Stimulated activated CD4-positive, alpha-beta T cell treated with anti-CD3 and anti-CD28 coated beads, Interleukin-15, amount 100 ng/mL, for 24 hours (primary cell): Measurements from ENCODE around the gene FUOM.

Experiments used
- DNase-seq: peaks from one replicate; pipeline ENCODE4 v3.0.0-alpha.2; 2020

Gene FUOM

DNA sequence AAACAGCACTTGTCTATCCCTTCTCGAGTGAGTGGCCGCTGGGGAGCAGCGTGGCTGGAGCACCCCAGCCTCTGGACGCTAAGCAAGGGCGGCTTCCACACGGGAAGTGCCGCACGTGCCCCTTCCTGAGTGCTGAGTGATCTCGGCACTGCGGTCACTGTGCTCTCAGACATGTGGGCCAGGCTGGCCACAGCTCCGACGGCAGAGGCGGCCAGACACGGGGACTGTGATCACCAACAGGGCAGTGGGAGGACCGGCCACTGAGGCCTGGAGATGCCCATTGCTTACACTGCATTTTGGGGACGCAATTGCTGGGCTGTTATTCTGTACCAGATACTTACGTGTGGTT, 8.3 kb upstream of the FUOM start:
- no peak for DNase-seq

DNA sequence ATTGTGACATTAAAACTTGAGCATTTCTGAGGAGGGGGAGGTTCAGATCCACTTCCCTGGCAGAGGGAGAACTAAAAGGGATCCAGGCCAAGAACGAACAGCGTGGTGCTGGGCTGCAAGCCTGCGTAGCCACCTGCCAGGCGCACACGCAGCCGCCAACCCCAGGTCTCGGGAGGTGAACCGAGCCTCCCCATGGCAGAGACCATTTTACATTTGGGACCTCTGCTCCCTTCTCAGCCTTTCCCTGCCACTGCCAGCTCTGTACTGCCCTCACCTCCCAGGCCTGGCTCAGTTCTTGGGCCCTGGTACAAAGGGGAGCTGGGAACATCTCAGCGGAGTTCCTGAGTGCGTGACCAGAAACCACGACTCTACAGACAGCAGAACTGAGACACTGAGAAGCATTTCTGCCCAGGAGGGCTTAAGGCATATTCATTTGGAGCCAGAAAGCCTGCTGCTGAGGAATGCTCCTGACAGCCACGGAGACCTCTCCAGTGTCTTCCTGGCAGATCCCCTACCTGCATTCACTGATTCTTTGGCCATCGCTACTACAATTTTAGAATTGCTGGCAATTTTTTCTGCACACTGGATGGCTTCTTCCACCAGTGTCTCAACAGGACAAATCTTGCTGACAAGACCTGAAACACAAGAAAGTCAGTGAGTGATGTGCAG, 7.8 kb upstream of the FUOM start:
- DNase-seq: no peak

DNA sequence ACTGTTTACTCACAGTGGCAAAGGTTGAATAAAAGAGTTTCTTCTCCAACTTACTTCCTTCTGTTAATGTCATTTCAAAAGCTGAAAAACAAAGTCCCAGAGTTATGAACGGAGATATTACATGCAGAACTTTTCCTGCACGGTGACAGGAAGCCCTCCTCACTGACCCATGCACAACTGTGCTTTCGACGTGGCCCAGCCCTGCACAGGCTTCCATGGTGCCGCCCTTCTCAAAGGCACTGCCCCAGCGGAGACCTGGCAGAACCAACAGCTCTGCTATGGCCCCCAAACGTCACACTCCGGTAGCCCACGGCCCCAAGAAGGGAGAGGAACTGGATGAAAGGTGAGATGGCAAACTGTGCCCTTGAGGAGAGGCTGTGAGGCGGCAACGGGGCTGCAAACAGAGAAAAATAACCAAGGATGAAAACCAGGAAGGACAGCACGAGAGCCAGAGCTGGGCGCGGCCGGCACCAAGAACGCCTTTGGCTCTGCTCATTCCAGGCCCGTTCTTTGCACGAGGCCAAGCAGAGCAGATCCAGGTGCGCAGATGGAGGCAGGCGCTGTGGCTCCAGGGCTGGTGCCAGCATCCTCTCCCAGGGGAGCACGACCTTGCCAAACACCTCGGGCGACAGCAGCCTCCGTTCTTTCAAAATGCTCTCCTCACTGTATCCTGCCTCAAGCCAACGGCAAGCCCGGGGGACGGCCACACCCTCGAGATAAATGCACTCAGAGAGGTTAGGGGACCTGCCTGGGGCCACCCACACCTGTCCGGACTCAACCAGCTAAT, 7.0 kb upstream of the FUOM start:
- DNase-seq: no peak

DNA sequence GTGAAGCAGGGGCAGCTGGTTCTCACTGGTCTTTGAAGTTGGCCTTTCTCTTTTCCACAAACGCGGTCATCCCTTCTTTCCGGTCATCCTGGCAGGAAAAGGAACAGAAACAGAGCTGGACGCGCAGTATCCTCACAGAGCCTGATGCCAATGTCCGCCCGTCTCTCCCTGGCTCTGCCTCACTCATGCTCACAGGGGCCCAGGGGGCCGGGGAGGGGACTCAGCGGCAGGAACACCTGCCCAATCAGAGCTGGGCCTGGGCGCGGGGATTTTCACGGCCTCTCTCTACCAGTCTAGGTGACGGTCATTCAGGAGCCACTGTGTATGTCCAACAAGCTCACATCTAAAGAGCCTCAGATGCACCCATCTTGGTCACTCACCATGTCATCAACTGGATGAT, 5.0 kb upstream of the FUOM start:
- no peak for DNase-seq

DNA sequence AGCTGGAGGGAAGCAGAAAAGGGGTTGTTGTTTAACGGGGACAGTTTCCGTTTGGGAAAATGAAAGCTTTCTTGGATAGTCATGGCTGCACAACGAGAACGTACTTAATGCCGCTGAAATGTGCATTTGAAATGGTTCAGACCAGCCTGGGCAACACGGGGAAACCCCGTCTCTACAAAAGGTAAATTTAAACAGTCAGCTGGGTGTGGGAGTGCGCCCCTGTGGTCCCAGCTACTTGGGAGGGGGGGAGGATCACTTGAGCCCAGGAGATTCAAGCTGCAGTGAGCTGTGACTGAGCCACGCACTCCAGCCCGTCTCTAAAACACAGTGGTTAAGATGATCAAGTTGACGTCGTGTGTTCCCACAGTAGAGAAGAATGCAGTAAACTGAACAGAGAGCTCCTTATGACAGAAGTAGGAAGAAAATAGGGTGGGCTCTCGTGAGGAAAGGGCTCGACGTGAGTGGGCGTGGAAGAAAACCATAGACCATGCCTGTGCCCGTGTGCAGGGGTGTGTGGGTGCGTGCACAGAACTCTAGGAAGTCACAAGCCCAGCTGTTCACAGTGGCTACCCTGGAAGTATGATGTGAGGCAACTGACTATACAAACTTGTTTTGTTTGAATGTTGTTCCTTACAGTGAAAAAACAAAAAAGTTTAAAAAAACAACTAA, 4.1 kb upstream of the FUOM start:
- no peak for DNase-seq

DNA sequence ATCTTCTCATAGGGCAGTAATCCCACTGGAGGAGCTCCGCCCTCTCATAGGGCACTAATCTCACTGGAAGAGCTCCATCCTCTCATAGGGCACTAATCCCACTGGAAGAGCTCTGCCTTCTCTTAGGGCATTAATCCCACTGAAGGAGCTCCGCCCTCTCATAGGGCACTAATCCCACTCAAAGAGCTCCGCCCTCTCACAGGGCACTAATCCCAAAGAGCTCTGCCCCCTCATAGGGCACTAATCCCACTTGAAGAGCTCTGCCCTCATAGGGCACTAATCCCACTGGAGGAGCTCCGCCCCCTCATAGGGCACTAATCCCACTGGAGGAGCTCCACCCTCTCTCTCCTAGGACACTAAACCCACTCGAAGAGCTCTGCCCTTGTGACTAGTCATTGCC, 3.4 kb upstream of the FUOM start:
- no peak for DNase-seq

DNA sequence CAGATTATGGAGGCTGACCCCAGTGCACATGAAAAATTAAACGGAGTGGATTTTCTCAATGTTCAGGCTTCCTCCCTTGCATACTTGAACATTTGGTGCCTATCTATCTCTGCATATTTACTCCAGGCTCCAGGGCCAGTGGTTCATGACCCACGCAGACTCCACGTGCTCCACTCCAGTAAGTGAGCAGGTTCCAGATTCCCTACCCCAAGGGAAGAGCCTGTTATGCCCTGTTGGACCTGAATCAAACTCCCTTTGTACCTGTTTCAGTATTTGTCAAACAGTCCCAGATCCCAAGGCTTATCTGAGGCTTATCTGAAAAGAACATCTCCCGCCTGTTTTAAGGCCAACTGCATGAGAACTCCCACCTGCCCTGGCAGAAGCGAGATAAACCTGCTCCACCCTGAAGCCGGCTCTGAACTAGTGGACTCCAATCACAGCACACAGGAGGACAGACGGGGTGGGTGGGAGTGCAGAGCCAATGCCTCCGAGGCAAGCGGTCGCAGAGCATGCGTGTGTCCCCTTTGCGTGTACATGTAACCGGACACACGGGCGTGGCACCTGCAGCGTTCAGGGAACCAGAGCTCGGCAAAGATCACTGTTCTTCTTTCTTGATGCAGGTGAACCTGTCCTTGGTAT, 2.3 kb upstream of the FUOM start:
- no peak for DNase-seq

DNA sequence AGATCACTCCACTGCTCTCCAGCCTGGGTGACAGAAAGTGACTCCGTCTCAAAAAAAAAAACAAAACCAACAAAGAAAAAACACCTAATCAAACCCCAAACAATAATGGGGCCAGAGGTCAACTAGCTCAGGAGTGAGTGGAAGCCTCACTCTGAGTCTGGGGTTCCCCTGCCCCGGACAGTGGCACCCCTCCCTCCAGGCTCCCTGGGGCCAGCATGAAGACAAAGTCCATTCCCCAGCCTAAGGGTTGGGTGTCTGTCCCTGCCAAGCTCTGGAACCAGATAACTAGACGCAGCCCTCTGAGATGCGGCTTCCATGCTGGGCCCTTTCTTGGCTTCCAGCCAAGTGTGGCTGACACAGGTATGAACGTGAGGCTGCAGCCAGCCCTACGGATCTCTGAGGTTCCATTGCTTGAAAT, 1.7 kb upstream of the FUOM start:
- no peak for DNase-seq

DNA sequence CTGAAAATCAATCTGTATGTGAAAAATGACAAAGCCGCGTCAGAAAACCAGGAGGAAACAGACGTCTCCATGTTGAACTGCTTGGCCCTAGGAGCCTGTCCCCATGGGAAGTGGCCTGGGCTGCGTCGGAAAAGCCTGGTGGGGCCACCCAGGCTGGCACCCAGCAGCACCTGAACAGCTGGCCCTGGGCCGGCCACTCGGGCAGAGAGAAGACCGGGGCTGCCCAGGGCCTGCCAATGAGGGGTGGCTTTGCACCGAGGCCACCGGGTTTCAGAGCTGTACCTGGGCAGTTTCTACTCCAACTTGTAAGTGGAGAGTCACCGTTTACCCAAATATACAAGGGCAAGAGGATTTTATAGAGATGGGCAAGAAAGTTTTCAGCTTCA, 1.1 kb upstream of the FUOM start:
- DNase-seq: no peak

DNA sequence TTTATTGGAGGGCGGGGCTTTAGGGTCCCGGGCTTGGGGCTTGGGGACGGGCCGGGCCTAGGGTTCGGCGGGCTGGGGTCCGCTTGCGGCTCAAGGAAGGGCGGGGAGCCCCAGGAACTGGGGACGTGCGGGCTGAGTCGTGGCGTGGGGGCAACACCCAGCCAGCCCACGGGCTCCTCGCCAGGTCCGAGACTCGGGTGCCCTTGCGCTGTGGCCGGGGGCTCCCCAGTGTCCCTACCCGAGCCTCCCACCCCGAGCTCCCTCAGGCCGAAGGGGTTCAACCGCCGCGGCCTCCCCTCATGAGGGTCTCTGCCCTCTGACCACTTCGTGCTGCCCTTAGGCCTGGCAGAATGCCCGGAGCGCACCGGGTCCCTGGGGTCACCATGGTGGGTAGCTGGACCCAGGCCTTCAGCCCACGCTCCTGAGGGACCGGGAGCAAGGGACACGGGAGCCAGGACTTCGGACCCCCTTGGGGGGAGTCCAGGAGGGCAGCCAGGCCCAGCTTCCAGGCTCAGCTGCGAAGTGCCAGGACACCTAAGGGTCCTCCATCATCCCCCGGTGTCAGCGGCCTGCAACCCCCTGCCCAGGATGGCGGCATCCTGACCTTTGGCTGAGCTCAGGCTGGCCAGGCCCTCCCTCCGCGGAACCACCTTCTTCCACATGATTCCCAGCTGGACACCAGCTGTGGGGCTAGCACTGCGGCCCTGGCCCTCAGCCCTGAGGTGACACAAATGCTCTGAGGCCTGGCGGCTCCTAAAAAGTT, 524 bp upstream of the FUOM start:
- no peak for DNase-seq

DNA sequence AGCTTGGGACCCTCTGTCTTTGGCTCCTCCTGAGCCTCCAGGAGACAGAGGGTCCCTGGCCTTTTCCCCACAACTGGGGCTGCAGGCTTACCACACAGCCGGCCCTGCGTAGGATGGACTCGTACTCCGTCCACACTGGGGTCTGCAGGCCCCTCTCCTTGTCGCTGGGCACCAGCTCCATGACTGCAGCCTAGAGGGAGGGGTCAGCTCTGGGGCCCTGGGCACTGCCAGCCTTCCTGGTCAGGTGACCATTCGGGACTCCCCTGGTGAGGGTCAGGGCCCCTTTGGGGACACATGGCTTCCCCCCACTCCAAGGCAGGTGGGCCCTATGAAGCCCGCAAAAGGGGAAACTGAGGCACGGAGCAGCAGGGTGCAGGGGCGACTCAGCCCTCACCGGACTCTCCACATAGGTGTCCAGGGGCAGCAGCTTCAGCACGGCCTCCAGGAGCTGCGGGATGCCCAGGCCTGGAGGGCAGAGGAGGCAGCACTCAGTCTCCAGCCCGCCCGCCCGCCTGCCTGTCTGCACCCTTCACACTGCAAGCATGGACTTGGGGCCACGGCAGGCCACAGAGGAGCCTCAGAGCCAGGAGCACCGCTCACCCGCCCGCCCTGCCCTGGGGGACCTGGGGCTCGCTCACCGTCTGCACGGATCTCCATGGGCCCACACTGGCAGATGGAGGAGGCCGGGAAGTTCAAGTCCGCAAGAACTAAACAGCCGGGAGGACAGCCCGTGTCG, 1.1 kb downstream of the FUOM start:
- no peak for DNase-seq

DNA sequence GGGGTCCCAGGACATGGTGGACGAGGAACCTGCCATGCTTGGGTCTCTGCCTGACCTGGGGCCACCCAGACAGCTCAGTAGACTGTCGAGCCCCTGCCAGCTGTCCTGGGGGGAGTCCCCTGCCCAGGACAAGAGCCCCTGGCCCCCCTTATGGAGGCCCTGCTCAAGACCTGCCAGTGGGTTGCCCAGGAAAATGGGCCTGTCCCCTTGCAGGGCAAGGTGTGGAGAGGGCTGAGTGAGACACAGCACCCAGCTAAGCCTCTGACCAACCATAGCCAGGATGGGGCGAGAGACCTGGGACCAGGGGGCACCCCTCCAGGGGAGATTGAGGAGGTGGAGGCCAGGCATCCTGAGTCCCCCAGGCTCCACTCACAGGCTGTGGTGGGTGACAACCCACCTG, 1.8 kb downstream of the FUOM start:
- DNase-seq: no peak

DNA sequence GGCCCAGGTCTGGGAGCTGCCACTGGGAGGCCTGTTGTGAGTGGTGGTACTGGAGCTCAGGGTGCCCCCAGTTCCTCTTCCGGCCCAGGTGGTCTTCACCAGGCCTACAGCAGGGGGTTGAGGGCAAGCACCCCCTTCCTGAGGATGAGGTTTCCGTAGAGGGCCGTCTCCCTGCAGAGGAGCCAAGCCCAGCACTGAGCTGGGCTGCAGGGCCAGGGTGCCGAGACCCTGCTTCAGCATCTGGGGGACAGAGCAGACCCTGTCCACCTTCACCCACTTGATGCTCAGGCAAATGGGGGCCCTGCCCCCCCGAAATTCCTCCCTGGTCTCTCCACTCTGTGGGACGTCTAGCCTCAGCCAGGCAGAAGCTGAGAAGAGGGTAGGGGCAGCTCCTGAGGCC, 2.6 kb downstream of the FUOM start:
- DNase-seq: no peak

DNA sequence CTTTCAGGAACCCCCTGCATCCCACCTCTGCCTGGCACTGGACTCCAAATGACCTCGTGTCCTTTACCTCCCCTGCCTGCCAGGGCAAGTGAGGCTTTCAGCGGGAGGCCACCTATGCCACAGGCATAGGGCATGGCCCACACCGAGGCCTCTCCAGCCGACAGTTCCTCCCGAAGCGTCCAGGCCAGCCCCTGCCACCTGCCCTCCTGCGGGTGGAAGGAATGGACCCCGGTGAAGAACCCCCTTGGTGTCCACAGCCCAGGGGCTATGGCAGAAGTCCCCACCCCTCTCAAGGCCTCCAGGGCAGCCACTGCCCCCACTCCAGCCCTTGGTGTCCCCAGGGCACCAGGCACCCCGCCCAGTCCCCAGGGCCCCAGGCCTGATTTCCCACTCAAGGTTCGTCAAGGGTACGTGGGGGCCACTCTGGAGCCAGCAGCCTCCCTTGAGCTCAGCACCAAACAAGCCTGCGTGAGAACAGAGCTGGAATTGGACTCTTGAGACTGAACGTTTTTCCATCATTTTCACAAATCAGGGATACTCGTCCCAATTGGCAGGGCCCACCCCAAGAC, 3.1 kb downstream of the FUOM start:
- DNase-seq: no peak

DNA sequence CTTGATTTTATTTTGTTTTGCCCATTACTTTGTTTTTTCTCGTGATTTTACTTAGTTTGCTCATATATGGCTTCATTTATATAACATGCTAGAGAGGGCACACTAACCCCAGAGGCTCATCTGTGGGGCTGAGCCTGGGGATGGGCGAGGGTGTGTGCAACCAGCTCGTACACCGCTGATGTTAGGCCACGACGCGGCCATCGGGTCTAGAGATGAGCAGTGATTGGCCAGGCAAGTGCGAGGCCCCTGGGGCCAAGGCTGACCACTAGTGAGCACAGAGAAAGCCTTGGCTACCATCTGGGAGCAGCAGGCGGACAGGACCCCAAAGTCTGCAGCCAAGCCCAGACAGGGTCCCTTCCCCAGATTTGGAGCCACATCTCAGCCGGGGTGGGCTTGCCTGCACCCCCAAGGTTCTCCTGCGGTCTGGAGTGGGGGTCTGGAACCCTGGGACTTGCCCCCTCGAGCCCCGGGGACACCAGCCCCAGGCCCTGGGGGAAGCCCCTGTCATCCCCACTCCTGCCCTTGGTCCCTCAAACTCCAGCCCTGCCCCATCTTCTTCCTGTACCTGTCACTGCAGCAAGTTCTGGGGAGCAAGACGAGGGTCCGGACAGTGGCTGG, 3.7 kb downstream of the FUOM start:
- no peak for DNase-seq

DNA sequence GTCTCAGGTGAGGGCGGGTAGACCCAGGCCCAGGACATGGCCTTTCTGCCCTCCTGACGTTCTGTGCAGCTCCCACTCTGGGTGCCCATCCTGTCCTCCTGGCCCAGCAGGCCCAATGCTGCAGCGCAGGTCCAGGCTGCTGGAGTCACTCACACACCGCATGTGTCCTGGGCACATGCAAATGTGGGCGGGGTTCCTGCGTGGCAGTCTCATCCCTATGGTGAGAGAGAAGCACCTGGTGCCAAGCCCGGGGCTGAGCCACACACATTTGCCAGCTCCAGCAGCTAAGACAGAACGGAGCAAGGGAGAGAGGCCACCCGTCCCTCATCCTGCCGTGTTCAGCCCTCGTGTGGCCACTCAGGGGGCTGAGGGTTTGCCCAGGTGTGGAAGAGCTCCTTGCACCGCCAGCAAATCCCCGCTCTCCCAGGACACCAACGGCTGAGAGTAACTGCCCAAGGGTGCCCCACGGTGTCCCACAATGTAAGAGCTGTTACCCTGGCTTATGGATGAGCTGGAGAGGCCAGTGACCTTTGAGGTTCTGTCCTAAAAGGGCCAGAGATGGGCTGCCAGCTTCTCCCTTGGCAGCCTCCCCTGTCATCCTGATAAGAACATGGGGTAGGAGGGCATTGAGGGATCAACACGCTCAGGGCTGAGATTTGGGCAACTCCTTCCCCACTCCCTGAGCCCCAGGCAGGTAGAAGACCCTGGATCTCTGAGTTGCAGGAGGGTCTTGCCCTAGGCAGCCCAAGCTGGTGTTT, 4.4 kb downstream of the FUOM start:
- DNase-seq: no peak

DNA sequence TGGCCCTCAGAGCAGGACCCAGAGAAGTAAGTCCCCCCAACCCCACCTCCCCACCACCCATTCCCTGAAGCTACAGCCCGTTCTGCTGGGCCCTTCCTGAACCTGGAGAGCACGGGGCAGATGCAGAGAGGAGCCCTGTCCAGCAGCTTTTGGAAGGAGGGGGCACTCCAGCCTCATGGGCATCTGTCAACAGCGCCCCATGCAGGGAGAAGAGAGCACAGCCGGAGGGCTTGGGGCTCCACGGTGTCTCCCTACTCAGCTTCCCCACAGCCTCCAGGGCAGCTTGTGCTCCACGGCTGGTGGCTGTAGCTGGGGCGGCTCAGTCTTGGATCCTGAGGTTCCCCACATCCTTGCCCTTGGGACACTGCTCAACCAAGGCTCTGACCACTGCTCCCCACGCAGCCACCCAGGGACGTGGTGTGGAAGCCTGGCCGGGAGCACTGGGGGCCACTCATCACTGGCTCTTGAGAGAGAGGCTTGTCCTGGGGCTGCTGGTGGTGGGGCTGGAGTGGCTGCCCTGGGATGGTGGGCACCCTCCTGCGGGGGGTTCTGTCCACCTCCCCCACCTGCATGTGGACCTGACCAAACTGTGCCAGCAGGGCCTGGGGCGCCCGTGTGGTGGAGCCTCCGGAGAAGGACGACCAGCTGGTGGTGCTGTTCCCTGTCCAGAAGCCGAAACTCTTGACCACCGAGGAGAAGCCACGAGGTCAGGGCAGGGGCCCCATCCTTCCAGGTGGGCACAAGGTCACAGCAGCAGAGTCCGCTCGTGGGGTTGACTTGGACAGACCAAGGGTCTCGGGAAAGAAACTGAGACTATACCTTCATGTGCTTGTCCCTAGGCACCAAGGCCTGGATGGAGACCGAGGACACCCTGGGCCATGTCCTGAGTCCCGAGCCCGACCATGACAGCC, 6.2 kb downstream of the FUOM start:
- DNase-seq: no peak

DNA sequence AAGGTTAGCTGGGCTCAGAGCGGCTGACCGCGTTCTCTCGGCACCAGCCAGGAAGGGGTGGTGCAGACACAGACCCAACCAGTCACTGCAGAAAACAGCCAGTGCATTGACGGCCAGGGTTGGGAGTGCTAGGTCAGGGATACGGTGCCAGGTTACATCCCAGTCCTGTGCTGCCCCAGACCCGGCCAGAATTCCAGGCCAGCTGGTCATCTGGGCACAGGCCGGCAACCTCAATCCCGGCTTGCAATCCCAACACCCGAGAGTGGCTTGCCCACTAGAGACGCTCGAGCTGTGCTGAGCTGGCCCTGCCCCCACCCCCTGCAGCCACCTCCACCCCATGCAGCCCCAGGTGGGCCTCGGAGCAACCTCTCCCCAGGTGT, 6.9 kb downstream of the FUOM start:
- no peak for DNase-seq

DNA sequence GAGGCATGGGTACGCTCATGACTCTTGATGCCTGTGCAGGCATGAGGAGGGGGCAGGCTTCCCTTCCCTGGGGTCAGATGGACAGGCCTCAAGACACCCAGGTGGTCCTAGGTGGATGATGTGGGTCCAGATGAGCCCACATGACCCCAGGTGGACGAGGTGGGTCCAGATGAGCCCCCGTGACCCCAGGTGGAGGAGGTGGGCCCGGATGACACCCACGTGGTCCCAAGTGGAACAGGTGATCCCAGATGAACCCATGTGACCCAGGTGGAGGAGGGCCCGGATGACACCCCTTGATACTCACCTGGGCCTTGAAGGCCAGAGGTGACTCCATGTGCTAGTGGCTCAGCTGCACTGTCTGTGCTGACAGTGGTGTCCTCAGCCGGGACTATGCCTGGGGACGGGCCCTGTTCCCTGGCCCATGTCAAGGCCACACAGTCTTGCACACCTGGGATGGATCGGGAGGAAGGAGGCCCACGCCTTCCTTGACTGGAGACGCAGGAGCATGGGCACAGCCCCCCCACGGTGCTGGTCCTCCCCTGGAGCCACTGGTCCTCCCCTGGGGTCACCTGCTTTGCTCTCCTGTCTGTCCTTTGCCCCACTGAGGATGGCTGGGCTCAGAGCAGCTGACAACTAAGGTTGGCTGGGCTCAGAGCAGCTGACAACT, 7.4 kb downstream of the FUOM start:
- no peak for DNase-seq
